Measurements from ENCODE around the gene CTNNBL1.

GRCh38 chr20:37759761-37760209 is 66.0 kb downstream of the CTNNBL1 start:
- TF ChIP-seq, protein P1, sequence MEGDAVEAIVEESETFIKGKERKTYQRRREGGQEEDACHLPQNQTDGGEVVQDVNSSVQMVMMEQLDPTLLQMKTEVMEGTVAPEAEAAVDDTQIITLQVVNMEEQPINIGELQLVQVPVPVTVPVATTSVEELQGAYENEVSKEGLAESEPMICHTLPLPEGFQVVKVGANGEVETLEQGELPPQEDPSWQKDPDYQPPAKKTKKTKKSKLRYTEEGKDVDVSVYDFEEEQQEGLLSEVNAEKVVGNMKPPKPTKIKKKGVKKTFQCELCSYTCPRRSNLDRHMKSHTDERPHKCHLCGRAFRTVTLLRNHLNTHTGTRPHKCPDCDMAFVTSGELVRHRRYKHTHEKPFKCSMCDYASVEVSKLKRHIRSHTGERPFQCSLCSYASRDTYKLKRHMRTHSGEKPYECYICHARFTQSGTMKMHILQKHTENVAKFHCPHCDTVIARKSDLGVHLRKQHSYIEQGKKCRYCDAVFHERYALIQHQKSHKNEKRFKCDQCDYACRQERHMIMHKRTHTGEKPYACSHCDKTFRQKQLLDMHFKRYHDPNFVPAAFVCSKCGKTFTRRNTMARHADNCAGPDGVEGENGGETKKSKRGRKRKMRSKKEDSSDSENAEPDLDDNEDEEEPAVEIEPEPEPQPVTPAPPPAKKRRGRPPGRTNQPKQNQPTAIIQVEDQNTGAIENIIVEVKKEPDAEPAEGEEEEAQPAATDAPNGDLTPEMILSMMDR (IDR thresholded peaks at IDR 0.05), result no peak
- TF ChIP-seq POLR2A (IDR thresholded peaks at IDR 0.05), result no peak

Data from testis (tissue), 2 donors.